GM12878 (cell line): Measurements from ENCODE around the gene LKAAEAR1. TPM values are rescaled to one million over a fixed set of nuclear protein-coding genes. Genes with fewer than 3 reads are reported as not detected.
A peak's percentile ranks its signal among the peaks of the same experiment; 100 is the strongest.

Source experiments
- ATAC-seq: fragments of 200-7000 bp; cut with Tn5 transposase; 3 replicates; pipeline ENCODE4 v1.9.1; 2020; ENCODE audit warnings: mild to moderate bottlenecking, moderate library complexity
- BruUV-seq: library from RNA; stranded (reverse); fragments of 400-500 nt; replicated peaks from 2 replicates; lab custom pipeline; 2021; lab: Mats Ljungman, UMichigan
- CTCF ChIA-PET: fragments of 300-600 bp; sonication (Branson Sonifier 250); formaldehyde crosslinking; extraction: SDS; loops from one replicate; lab custom pipeline; 2021; ENCODE audit warnings: inconsistent platforms; lab: Yijun Ruan, JAX
- POLR2A ChIA-PET: fragments of 350-600 bp; formaldehyde crosslinking; extraction: SDS; loops from one replicate; lab custom pipeline; 2021; ENCODE audit warnings: inconsistent platforms; lab: Charles Lee
- RAD21 ChIA-PET: fragments of 300-600 bp; sonication (Branson Sonifier 250); formaldehyde crosslinking; loops from one replicate; lab custom pipeline; 2023; ENCODE audit warnings: antibody characterized with exemption; ENCODE audit not compliant: unreplicated experiment; lab: Charles Lee
- SMC1A ChIA-PET: fragments of 300-600 bp; sonication (Branson Sonifier 250); formaldehyde crosslinking; loops from one replicate; lab custom pipeline; 2023; ENCODE audit not compliant: unreplicated experiment, uncharacterized antibody; lab: Charles Lee
- DNase-seq: peaks from one replicate; pipeline ENCODE4 v3.0.0-alpha.2; 2011; ENCODE audit warnings: low read depth, low spot score
- FAIRE-seq: peaks from 3 replicates; lab custom pipeline; 2011; peaks lifted over from hg19 to GRCh38; lab: Jason Lieb, UNC
- H2AFZ ChIP-seq: 2 replicates; pipeline ENCODE4 v1.6.0; 2011; ENCODE audit warnings: low read depth, low read length, control low read depth; ENCODE audit not compliant: control insufficient read depth
- H3K27ac ChIP-seq: 2 replicates; pipeline ENCODE4 v1.5.1; 2011; ENCODE audit warnings: control low read depth; ENCODE audit not compliant: control insufficient read depth, insufficient read depth
- H3K27me3 ChIP-seq, 2 experiments: replicated peaks in 1 of 2; 2 replicates each; pipeline versions ENCODE4 v1.6.0 to v1.6.1; 2011; ENCODE audit warnings: low read length in 1 of 2; ENCODE audit not compliant: control insufficient read depth in 2 of 2, insufficient read depth in 2 of 2
- H3K36me3 ChIP-seq, 2 experiments: 2 replicates each; pipeline ENCODE4 v1.5.1; 2011; ENCODE audit warnings: low read length in 1 of 2; ENCODE audit not compliant: control insufficient read depth in 2 of 2, insufficient read depth in 2 of 2
- H3K4me1 ChIP-seq: 2 replicates; pipeline ENCODE4 v1.6.1; 2011; ENCODE audit warnings: mild to moderate bottlenecking, low read length, moderate library complexity, mixed read lengths; ENCODE audit not compliant: control insufficient read depth, insufficient read depth
- H3K4me2 ChIP-seq: 2 replicates; pipeline ENCODE4 v1.6.0; 2011; ENCODE audit warnings: control low read depth; ENCODE audit not compliant: control insufficient read depth, insufficient read depth
- H3K4me3 ChIP-seq: fragments of 200-600 bp; sonication (generic); 2 replicates; pipeline ENCODE4 v1.5.1; 2016
- H3K79me2 ChIP-seq: 2 replicates; pipeline ENCODE4 v1.6.0; 2011; ENCODE audit warnings: low read length; ENCODE audit not compliant: control insufficient read depth, insufficient read depth
- H3K9ac ChIP-seq: 2 replicates; pipeline ENCODE4 v1.8.0; 2011; ENCODE audit warnings: low read length, control low read depth, mixed read lengths; ENCODE audit not compliant: control insufficient read depth, insufficient read depth
- H3K9me3 ChIP-seq: replicated peaks from 3 replicates; pipeline ENCODE4 v1.5.1; 2011; ENCODE audit warnings: mild to moderate bottlenecking, low read length; ENCODE audit not compliant: control insufficient read depth, insufficient read depth
- H4K20me1 ChIP-seq: 2 replicates; pipeline ENCODE4 v1.6.0; 2011; ENCODE audit not compliant: control insufficient read depth, insufficient read depth
- BRCA1 ChIP-seq: IDR thresholded peaks from 2 replicates; pipeline ENCODE4 v1.6.1; 2011; ENCODE audit warnings: low read depth, low read length, improper control_type of control experiment
- EED ChIP-seq: sonication (generic); IDR thresholded peaks from 2 replicates; pipeline ENCODE4 v1.6.1; 2016; ENCODE audit warnings: antibody characterized with exemption, low read depth
- HDGF ChIP-seq: fragments of 450-650 bp; IDR thresholded peaks from 2 replicates; pipeline ENCODE4 v1.6.1; 2016; ENCODE audit warnings: antibody characterized with exemption
- IKZF1 ChIP-seq: fragments of 450-650 bp; conservative IDR thresholded peaks from 2 replicates; pipeline ENCODE4 v1.6.1; 2017; ENCODE audit warnings: antibody characterized with exemption, mild to moderate bottlenecking
- JUNB ChIP-seq: IDR thresholded peaks from 2 replicates; pipeline ENCODE4 v1.6.1; 2016; ENCODE audit warnings: antibody characterized with exemption, mild to moderate bottlenecking
- JUND ChIP-seq: IDR thresholded peaks from 2 replicates; pipeline ENCODE4 v1.6.1; 2012; ENCODE audit warnings: low read depth, mild to moderate bottlenecking, low read length, improper control_type of control experiment, moderate library complexity
- LARP7 ChIP-seq: fragments of 450-650 bp; IDR thresholded peaks from 2 replicates; pipeline ENCODE4 v1.6.1; 2017; ENCODE audit warnings: mild to moderate bottlenecking
- NFXL1 ChIP-seq: fragments of 450-650 bp; IDR thresholded peaks from 2 replicates; pipeline ENCODE4 v1.6.1; 2017; ENCODE audit warnings: antibody characterized with exemption, mild to moderate bottlenecking, borderline replicate concordance
- NRF1 ChIP-seq: conservative IDR thresholded peaks from 2 replicates; pipeline ENCODE4 v1.6.1; 2011; ENCODE audit warnings: mild to moderate bottlenecking, low read depth, low read length, improper control_type of control experiment
- PAX8 ChIP-seq: fragments of 450-650 bp; IDR thresholded peaks from 2 replicates; pipeline ENCODE4 v1.6.1; 2017; ENCODE audit warnings: mild to moderate bottlenecking, moderate library complexity
- POLR2AphosphoS5 ChIP-seq: IDR thresholded peaks from 2 replicates; pipeline ENCODE4 v1.6.1; 2011; ENCODE audit warnings: mild to moderate bottlenecking, low read length, inconsistent platforms
- SMARCA5 ChIP-seq: fragments of 450-650 bp; IDR thresholded peaks from 2 replicates; pipeline ENCODE4 v1.6.1; 2017; ENCODE audit warnings: mild to moderate bottlenecking
- USF1 ChIP-seq: IDR thresholded peaks from 2 replicates; pipeline ENCODE4 v1.6.1; 2011; ENCODE audit warnings: borderline replicate concordance, low read depth, mild to moderate bottlenecking, moderate library complexity, mixed read lengths, low read length; ENCODE audit not compliant: insufficient read depth; ENCODE audit errors: extremely low read length
- ZZZ3 ChIP-seq: IDR thresholded peaks from 2 replicates; pipeline ENCODE4 v1.6.1; 2011; ENCODE audit warnings: low read depth; ENCODE audit not compliant: control insufficient read depth, insufficient read length
- WGBS: methylation state at CpG from one replicate; pipeline ENCODE4 v1.1.6; 2016; ENCODE audit warnings: low lambda C conversion rate; ENCODE audit not compliant: insufficient replicate concordance, insufficient coverage; ENCODE audit errors: missing lambda C conversion rate; 5-methylcytosine and 5-hydroxymethylcytosine counted together
- in situ Hi-C: fragments of 300-500 bp; cut with MboI; formaldehyde crosslinking; loops from 9 replicates; pipeline ENCODE4 v1.14.3; 2018; ENCODE audit warnings: mixed read lengths
- intact Hi-C: fragments of 100-400 bp; cut with micrococcal nuclease; formaldehyde crosslinking; loops from one replicate; pipeline ENCODE4 v1.14.2; 2022; ENCODE audit not compliant: unreplicated experiment
- polyA plus RNA-seq, 11 experiments: library from polyadenylated mRNA; depleted of rRNA in 4 of 11; unstranded in 6 of 11; stranded (reverse) in 5 of 11; fragments of >200 nt; fragmentation: Nextera tagmentation in 4 of 11; fragmentation: Illumina TruSeq in 1 of 11; extraction: Ambion mirVana in 4 of 11; extraction: Trizol in 1 of 11; gene quantifications; 1 replicate in 1 of 11; 2 replicates in 10 of 11; pipeline versions ENCODE4 v1.2.1 to v1.2.3, GENCODE V29; 2011 to 2016; ENCODE audit warnings: inconsistent platforms in 2 of 11, missing spikeins in 2 of 11, low read depth in 1 of 11
- total RNA-seq, 4 experiments: library from RNA; depleted of rRNA in 3 of 4; stranded (reverse); fragments of >200 nt in 3 of 4; fragmentation: Illumina TruSeq in 1 of 4; extraction: Trizol in 1 of 4; gene quantifications; 2 replicates each; pipeline versions ENCODE4 v1.2.1 to v1.2.3, GENCODE V29; 2013 to 2021

The LKAAEAR1 gene
- total and polyA plus RNA-seq, 10 of the 15 experiments (the other 5 are each of a cell fraction or from before 2014, with no cell fraction given) = not detected

- no peak for TF ChIP-seq POLR2AphosphoS5
- no peak for TF ChIP-seq JUNB
- TF ChIP-seq SMARCA5 = no peak
- TF ChIP-seq BRCA1 = no peak
- no peak for TF ChIP-seq NRF1
- TF ChIP-seq USF1 = no peak
- TF ChIP-seq PAX8 = no peak
Measured at GRCh38 chr20:64121586-64121985, 37.4 kb upstream of the LKAAEAR1 start (continued).

DNA sequence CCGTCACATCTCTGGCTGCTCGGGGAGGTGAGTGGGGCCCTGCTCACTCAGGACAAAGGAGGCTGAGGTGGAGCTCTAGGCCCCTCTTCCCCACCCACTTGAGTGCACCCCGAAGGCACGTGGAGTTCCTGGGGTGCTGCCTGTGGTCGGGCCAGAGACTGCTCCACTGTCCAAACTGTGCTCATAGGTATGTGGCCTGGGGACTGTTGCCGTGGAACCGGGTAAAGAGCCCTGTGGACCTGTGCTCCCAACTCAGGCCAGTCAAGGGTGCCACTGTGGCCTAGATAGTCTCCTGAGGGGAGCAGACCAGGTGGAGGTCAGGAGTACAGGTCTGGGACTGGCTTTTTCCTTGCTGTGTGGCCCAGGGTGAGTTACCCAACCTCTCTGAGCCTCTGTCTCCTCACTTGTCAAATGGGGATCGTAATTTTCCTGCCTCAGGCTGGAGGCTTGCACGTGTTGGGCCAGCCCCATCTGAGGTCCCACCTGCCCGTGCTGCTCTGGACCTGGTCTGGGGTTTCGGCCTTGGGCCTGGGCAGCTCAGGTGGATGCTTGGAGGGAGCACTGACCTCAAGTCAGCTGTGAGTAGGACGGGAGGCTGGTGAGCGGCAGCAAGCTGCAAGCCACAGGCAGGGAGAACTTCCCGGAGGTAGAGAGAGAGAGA, 35.6 kb upstream of the LKAAEAR1 start:
- Histone ChIP-seq H2AFZ (peak overlapping the region; percentile 86), H4K20me1 (no peaks in the 10 kb centered on the region), H3K4me3 (no peak overlapping the region), H3K27me3 (no peaks in the 10 kb centered on the region; a peak in 1 of 4 replicates), H3K4me2 (peak overlapping the region; percentile 56), H3K27ac (no peak overlapping the region), H3K36me3 (no peaks in the 10 kb centered on the region), H3K9me3 (no peaks in the 10 kb centered on the region), H3K9ac (no peak overlapping the region), H3K79me2 (no peaks in the 10 kb centered on the region), H3K4me1 (peaks cover 5% of the 10 kb centered on the region)
- no peak for TF ChIP-seq JUND
- 0 out of 2 replicates have a peak, but pooled peaks have one; percentile 16 for TF ChIP-seq LARP7
- TF ChIP-seq EED = 0 out of 2 replicates have a peak, but pooled peaks have one; percentile 28
- 0 out of 2 replicates have a peak, but pooled peaks have one; percentile 44 for TF ChIP-seq HDGF
- TF ChIP-seq NFXL1 = 0 out of 2 replicates have a peak, but pooled peaks have one; percentile 29
- peak; percentile 45; the same call in 1 of the 2 replicates for TF ChIP-seq SMARCA5
- TF ChIP-seq IKZF1 = no peak
- peak; percentile 37 for TF ChIP-seq ZZZ3
- no TSS peak for BruUV-seq
- SMC1A ChIA-PET = interaction anchor here (0.8 to 3.3 kb wide), 14 partner anchors 8 to 582 kb away, joined by 3 to 13 read pairs (median 6); partner anchors contain the start of genes C20orf204, LKAAEAR1, OPRL1 and PTK6
- POLR2A ChIA-PET = interaction anchor here (0.8 to 2.0 kb wide), 4 partner anchors 9 to 78 kb away, joined by 5 to 12 read pairs (median 6); partner anchors contain the start of gene LKAAEAR1
- intact Hi-C loops = loop anchor here (1.0 to 5.0 kb wide), 3 partner anchors 37 to 583 kb away; partner anchors contain the start of gene PTK6
- in situ Hi-C loops = no loop called here
- ATAC-seq (peak; percentile 51), DNase-seq (no peak), FAIRE-seq (no peak)
- RAD21 ChIA-PET = interaction anchor here (0.6 to 3.0 kb wide), 10 partner anchors 11 to 1148 kb away, joined by 3 to 67 read pairs (median 4); partner anchors contain the start of genes LKAAEAR1, OPRL1, PRPF6 and RGS19
- CTCF ChIA-PET = interaction anchor here (0.6 to 4.0 kb wide), 23 partner anchors 8 to 471 kb away, joined by 3 to 65 read pairs (median 5); partner anchors contain the start of genes LKAAEAR1, NPBWR2, OPRL1 and PRPF6
- 71% methylated on average over 11 of the region's 14 CpGs for WGBS
